Cardiac muscle cell (in vitro differentiated cells and primary cell): ENCODE results near the gene BNIP3. TPM values are rescaled to one million over a fixed set of nuclear protein-coding genes. Genes with fewer than 3 reads are reported as not detected.

ENCODE experiments used
- DNase-seq, 2 donors: peaks; one replicate each; pipeline versions ENCODE4 v3.0.0 to v3.0.0-alpha.2; 2010 to 2017; ENCODE audit warnings: low read depth in 1 of 2, low spot score in 1 of 2
- H3K27ac ChIP-seq: fragments of 200-600 bp; sonication (generic); 2 replicates; pipeline ENCODE4 v1.5.1; 2016
- H3K27me3 ChIP-seq: fragments of 200-600 bp; sonication (generic); 2 replicates; pipeline ENCODE4 v1.6.0; 2016; ENCODE audit warnings: control low read depth
- H3K36me3 ChIP-seq: fragments of 200-600 bp; sonication (generic); 2 replicates; pipeline ENCODE4 v1.5.1; 2016; ENCODE audit warnings: control low read depth
- H3K4me1 ChIP-seq: fragments of 200-600 bp; sonication (generic); 2 replicates; pipeline ENCODE4 v1.8.1; 2017; ENCODE audit warnings: low read depth, mild to moderate bottlenecking, mixed run types
- H3K4me3 ChIP-seq: fragments of 200-600 bp; sonication (generic); 2 replicates; pipeline ENCODE4 v1.5.1; 2016; ENCODE audit warnings: mild to moderate bottlenecking
- H3K9me3 ChIP-seq: fragments of 200-600 bp; sonication (generic); 2 replicates; pipeline ENCODE4 v1.5.1; 2017; ENCODE audit warnings: low read depth, mild to moderate bottlenecking, control low read depth
- CTCF ChIP-seq: IDR thresholded peaks from 2 replicates; pipeline ENCODE4 v1.5.1; 2012; ENCODE audit warnings: low read depth, mild to moderate bottlenecking, low read length
- polyA plus RNA-seq: library from polyadenylated mRNA; unstranded; fragments of >200 nt; fragmentation: Nextera tagmentation; extraction: Ambion mirVana; gene quantifications from 2 replicates; pipeline ENCODE4 v1.2.1, GENCODE V29; 2016
- total RNA-seq: library from RNA; depleted of rRNA; stranded (reverse); fragments of >200 nt; gene quantifications from 2 replicates; pipeline ENCODE4 v1.2.3, GENCODE V29; 2016

Gene BNIP3
- total and polyA plus RNA-seq, 2 experiments from 2014 or later = 686 to 1,301 TPM

GRCh38 chr10:131942455-131942854 is 39.3 kb downstream of the BNIP3 start:
- Histone ChIP-seq H3K36me3 (peaks cover 38% of the 10 kb centered on the region), H3K4me3 (no peak overlapping the region), H3K4me1 (no peaks in the 10 kb centered on the region), H3K27me3 (no peaks in the 10 kb centered on the region), H3K9me3 (no peaks in the 10 kb centered on the region), H3K27ac (no peak overlapping the region)
- no peak for DNase-seq
- TF ChIP-seq CTCF = no peak

- Histone ChIP-seq H3K9me3 (no peaks in the 10 kb centered on the region), H3K27me3 (no peaks in the 10 kb centered on the region), H3K27ac (no peak overlapping the region), H3K4me1 (no peaks in the 10 kb centered on the region), H3K36me3 (peaks cover 22% of the 10 kb centered on the region), H3K4me3 (no peak overlapping the region)
- no peak for TF ChIP-seq CTCF
- DNase-seq = no peak
These were observed 43.0 kb downstream of the BNIP3 start for GRCh38 chr10:131938681-131939080.

GRCh38 chr10:131937836-131938235 is 43.9 kb downstream of the BNIP3 start:
- H3K27me3 ChIP-seq = no peaks in the 10 kb centered on the region
- no peak overlapping the region for H3K4me3 ChIP-seq
- no peak for TF ChIP-seq CTCF
- H3K36me3 ChIP-seq = peaks cover 22% of the 10 kb centered on the region
- H3K27ac ChIP-seq = no peak overlapping the region
- peak in 1 of 2 donors; percentile 13 for DNase-seq
- H3K9me3 ChIP-seq = no peaks in the 10 kb centered on the region
- no peaks in the 10 kb centered on the region for H3K4me1 ChIP-seq

- no peak overlapping the region for H3K27ac ChIP-seq
- no peaks in the 10 kb centered on the region for H3K27me3 ChIP-seq
- no peak for DNase-seq
- no peaks in the 10 kb centered on the region for H3K9me3 ChIP-seq
- no peak for TF ChIP-seq CTCF
- H3K36me3 ChIP-seq = peaks cover 19% of the 10 kb centered on the region
- no peak overlapping the region for H3K4me3 ChIP-seq
- H3K4me1 ChIP-seq = no peaks in the 10 kb centered on the region
These were observed 45.0 kb downstream of the BNIP3 start for GRCh38 chr10:131936736-131937135.

GRCh38 chr10:131936294-131936693 is 45.4 kb downstream of the BNIP3 start:
- H3K36me3 ChIP-seq = peaks cover 14% of the 10 kb centered on the region
- no peaks in the 10 kb centered on the region for H3K27me3 ChIP-seq

More at GRCh38 chr10:131936294-131936693, 45.4 kb downstream of the BNIP3 start:
- Histone ChIP-seq H3K9me3 (no peaks in the 10 kb centered on the region), H3K4me3 (no peak overlapping the region), H3K27ac (no peak overlapping the region), H3K4me1 (peaks cover 2% of the 10 kb centered on the region)
- DNase-seq = no peak
- TF ChIP-seq CTCF = no peak
